Neutrophil (primary cell): ENCODE data around the gene NR1I3.

Experiments
- H3K27ac ChIP-seq: fragments of 200-600 bp; sonication (generic); 2 replicates; pipeline ENCODE4 v1.5.1; 2016; ENCODE audit warnings: mild to moderate bottlenecking, moderate library complexity
- H3K27me3 ChIP-seq: fragments of 200-600 bp; sonication (generic); 2 replicates; pipeline ENCODE4 v1.6.0; 2016; ENCODE audit warnings: mild to moderate bottlenecking
- H3K36me3 ChIP-seq: fragments of 200-600 bp; sonication (generic); 2 replicates; pipeline ENCODE4 v1.5.1; 2017
- H3K4me1 ChIP-seq, 2 experiments: fragments of 200-600 bp in 1 of 2; sonication (generic) in 1 of 2; 1 replicate in 1 of 2; 2 replicates in 1 of 2; pipeline versions ENCODE4 v1.5.1 to v1.6.1; 2013 to 2016; ENCODE audit warnings: low read depth in 1 of 2, low read length in 1 of 2, mild to moderate bottlenecking in 1 of 2, moderate library complexity in 1 of 2; ENCODE audit not compliant: control insufficient read depth in 1 of 2, insufficient read depth in 1 of 2
- H3K4me3 ChIP-seq, 2 experiments: fragments of 200-600 bp in 1 of 2; sonication (generic) in 1 of 2; 1 replicate in 1 of 2; 2 replicates in 1 of 2; pipeline ENCODE4 v1.5.1; 2013 to 2016; ENCODE audit warnings: low read depth in 1 of 2, low read length in 1 of 2, mild to moderate bottlenecking in 1 of 2, moderate library complexity in 1 of 2
- H3K9me3 ChIP-seq: fragments of 200-600 bp; sonication (generic); 2 replicates; pipeline ENCODE4 v1.5.1; 2016
- CTCF ChIP-seq: fragments of 200-600 bp; sonication (generic); IDR thresholded peaks from 2 replicates; pipeline ENCODE4 v1.5.1; 2016; ENCODE audit warnings: antibody characterized with exemption

The NR1I3 gene

GRCh38 chr1:161218301-161219077 lies 19.5 kb downstream of the NR1I3 start:
- Histone ChIP-seq H3K27ac (peak overlapping the region; percentile 92), H3K9me3 (no peaks in the 10 kb centered on the region), H3K36me3 (peaks cover 34% of the 10 kb centered on the region), H3K4me1 (peaks cover 56 to 60% of the 10 kb centered on the region in 2 experiments), H3K4me3 (peak overlapping the region; percentile 64 to 87), H3K27me3 (no peaks in the 10 kb centered on the region)
- TF ChIP-seq CTCF: no peak

- no peaks in the 10 kb centered on the region for H3K9me3 ChIP-seq
- H3K27ac ChIP-seq: peak overlapping the region; percentile 92
- H3K4me1 ChIP-seq: peaks cover 63 to 66% of the 10 kb centered on the region in 2 experiments
- no peaks in the 10 kb centered on the region for H3K27me3 ChIP-seq
- TF ChIP-seq CTCF: no peak
- peak overlapping the region; percentile 64 to 87 for H3K4me3 ChIP-seq
- peaks cover 30% of the 10 kb centered on the region for H3K36me3 ChIP-seq
Measured at GRCh38 chr1:161217831-161218230, 20.2 kb downstream of the NR1I3 start.

- peaks cover 35% of the 10 kb centered on the region for H3K36me3 ChIP-seq
- peaks cover 60 to 66% of the 10 kb centered on the region in 2 experiments for H3K4me1 ChIP-seq
- no peak for TF ChIP-seq CTCF
- H3K27ac ChIP-seq: peak overlapping the region; percentile 92
- no peaks in the 10 kb centered on the region for H3K9me3 ChIP-seq
- H3K27me3 ChIP-seq: no peaks in the 10 kb centered on the region
- H3K4me3 ChIP-seq: peak overlapping the region; percentile 64 to 87
Measured at GRCh38 chr1:161216945-161217712, 20.9 kb downstream of the NR1I3 start.

DNA sequence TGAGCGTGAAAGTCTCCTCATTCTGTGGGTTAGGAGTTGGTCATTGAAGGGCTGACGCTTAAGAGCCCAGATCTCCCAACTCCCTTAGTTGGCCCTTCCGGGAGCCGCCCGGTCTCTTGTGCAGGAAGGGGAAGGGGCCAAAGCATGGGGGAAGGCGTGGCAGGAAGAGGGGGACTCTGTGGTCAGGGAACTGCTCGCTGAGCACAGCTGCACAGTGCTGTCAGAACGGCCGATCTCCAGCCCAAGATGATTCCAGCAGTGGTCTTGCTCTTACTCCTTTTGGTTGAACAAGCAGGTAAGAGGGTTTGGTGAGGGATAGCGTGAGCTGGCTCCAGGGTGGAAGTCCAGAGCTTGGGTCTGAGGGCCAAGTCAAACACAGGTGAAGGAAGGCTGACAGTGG lies 22.9 kb downstream of the NR1I3 start, which contains the start of gene FCER1G:
Gene FCER1G (plus strand): TSS at position 220 of the 400 bp plus-strand sequence. CDS start 27 bp downstream, at position 247.
- Histone ChIP-seq H3K27ac (peak within 1 kb of the TSS; percentile 92), H3K27me3 (no peaks in the 10 kb centered on the region), H3K4me3 (peak within 1 kb of the TSS; percentile 64 to 87), H3K9me3 (no peaks in the 10 kb centered on the region), H3K36me3 (peaks cover 40% of the 10 kb centered on the region), H3K4me1 (peaks cover 60 to 69% of the 10 kb centered on the region in 2 experiments)
- no peak for TF ChIP-seq CTCF

DNA sequence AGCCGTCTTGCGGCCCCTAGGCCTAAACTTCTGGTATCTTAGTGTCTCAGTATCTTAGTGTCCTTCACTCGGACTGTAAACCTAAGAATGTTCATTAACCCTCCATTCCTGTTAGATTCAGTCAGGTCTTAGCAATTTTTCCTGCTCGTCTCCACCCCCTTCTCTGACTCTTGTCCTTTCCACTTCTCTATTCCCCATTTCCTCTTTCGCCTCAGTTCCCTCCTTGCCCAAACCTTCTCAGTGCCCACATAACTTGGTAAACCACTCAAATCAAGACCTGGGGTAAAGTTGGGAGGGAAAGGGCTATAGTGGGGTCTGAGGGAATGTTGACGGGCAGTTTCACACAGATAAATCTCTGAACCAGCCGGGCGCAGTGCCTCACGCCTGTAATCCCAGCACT lies 23.6 kb downstream of the NR1I3 start:
- no peaks in the 10 kb centered on the region for H3K27me3 ChIP-seq
- no peak for TF ChIP-seq CTCF
- peaks cover 64 to 69% of the 10 kb centered on the region in 2 experiments for H3K4me1 ChIP-seq
- peaks cover 40% of the 10 kb centered on the region for H3K36me3 ChIP-seq
- peak overlapping the region; percentile 64 to 87 for H3K4me3 ChIP-seq
- peak overlapping the region; percentile 92 for H3K27ac ChIP-seq
- no peaks in the 10 kb centered on the region for H3K9me3 ChIP-seq
